ENCODE measurements around the gene MYO10. TPM values are rescaled to one million over a fixed set of nuclear protein-coding genes. Genes with fewer than 3 reads are reported as not detected.

MYO10 gene
- total RNA-seq, 2 experiments from 2014 or later = 0.23 to 0.28 TPM

DNA sequence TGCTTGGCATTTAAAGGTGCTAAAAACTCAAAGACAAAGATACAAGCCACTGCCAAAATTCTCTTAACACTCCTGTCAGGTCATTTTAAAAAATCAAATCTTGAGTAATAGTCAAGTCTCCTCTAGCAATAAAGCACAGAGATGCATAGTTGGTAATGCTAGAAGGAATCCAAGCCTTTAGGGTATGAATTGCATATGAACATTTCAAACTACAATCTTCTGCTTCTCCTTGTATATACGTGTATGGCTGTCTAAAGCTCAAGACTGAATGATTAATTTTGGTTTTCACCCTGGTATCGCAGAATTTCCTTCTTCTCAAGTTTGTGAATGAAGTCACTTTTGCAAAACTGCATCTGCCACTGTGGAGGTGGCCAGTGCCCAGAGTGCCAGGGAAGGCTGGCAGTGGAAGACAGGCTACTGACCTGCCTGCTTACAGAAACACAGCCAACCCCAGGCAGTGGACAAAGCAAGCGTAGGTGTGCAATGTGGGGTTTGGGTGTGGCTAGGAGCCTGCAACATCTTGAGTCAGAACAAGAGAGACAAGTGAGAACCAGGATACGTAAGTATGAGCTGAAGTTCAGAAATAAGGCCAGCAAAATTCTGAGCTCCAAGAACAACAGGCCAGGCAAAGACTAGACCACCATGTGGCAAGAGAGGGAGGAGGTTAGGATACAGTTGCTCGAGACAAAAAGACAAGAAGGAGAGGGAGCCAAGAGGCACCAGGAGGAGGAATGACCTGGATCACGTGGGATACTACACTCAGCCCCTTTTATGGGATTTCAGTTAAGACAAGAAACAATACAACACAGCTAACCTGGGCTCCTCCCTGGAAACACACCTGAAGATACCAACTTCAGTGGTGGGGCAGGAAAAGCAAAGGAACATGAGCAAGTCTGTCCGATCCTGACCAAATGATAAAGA is 22.6 kb downstream of the MYO10 start:
- DNase-seq = no peak
- POLR2A ChIA-PET = no interaction called here
- H3K9me3 Mint-ChIP-seq (ENCODE audit: low read depth) = peaks cover 3% of the 10 kb centered on the region

DNA sequence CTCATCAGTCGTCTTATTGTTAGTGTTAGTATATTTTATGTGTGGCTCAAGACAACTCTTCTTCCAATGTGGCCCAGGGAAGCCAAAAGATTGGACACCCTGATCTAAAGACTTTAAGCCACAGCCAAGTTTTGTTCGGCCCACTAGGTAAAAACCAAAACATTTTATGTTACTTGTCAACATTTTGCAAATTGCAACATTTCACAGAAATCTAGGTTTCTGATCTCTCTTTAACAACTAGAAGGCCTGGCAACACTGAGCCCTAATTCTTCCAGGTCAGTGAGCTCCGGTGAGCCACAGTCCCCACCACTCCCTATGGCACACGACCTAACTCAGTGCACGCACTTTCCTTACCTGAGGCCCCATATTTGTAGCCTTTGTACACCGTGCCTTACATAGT is 24.0 kb downstream of the MYO10 start:
- Mint-ChIP-seq H3K9me3 (ENCODE audit: low read depth) (peaks cover 3% of the 10 kb centered on the region), H3K36me3 (ENCODE audit: low read depth) (no peaks in the 10 kb centered on the region), H3K4me3 (no peak overlapping the region), H3K27me3 (peaks cover 3% of the 10 kb centered on the region), H3K27ac (no peak overlapping the region), H3K4me1 (peaks cover 2% of the 10 kb centered on the region)
- ATAC-seq (no peak), DNase-seq (no peak)
- intact Hi-C loops (cut with DNase I, micrococcal nuclease) = no loop called here
- CTCF ChIA-PET = interaction anchor here (1.0 kb wide), 1 partner anchor 245 kb away, joined by 4 read pairs; no protein-coding TSS in a partner anchor
- POLR2A ChIA-PET = no interaction called here

More for the DNA sequence above, 22.6 kb downstream of the MYO10 start:
- ATAC-seq = no peak
- intact Hi-C loops (cut with DNase I, micrococcal nuclease) = no loop called here
- Mint-ChIP-seq H3K27me3 (peaks cover 3% of the 10 kb centered on the region), H3K4me1 (peaks cover 2% of the 10 kb centered on the region), H3K36me3 (ENCODE audit: low read depth) (no peaks in the 10 kb centered on the region), H3K27ac (no peak overlapping the region), H3K4me3 (no peak overlapping the region)
- CTCF ChIA-PET = no interaction called here

- Mint-ChIP-seq H3K4me3 (no peak overlapping the region), H3K4me1 (no peaks in the 10 kb centered on the region), H3K36me3 (ENCODE audit: low read depth) (no peaks in the 10 kb centered on the region), H3K27me3 (peaks cover 1% of the 10 kb centered on the region), H3K9me3 (ENCODE audit: low read depth) (peaks cover 3% of the 10 kb centered on the region), H3K27ac (no peak overlapping the region)
- DNase-seq (no peak), ATAC-seq (no peak)
- intact Hi-C loops (cut with DNase I, micrococcal nuclease) = no loop called here
- POLR2A ChIA-PET = no interaction called here
- CTCF ChIA-PET = no interaction called here
These were observed 26.6 kb downstream of the MYO10 start for GRCh38 chr5:16909464-16909863.

DNA sequence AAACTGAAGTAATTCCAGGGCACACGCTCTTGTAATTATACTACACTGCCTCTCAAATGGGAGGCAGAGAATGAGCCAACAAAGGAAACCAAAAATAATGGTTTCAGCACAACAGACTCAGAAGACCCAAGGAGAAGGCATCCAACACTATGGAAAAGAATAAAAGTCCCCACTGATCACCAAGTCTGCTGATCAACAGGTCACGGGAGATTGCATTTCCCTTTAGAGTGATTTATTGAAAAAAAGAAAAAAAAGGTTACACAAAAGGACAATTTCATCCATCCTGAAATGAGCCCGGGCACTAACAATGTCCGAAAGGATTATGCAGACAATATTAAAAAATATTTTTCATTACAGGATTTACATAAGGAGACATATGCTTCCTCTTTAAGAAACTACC is 28.8 kb downstream of the MYO10 start:
- H3K4me3 Mint-ChIP-seq = no peak overlapping the region
- intact Hi-C loops (cut with DNase I, micrococcal nuclease) = no loop called here
- DNase-seq (no peak), ATAC-seq (no peak)
- no peaks in the 10 kb centered on the region for H3K36me3 Mint-ChIP-seq (ENCODE audit: low read depth)
- ChIA-PET POLR2A (no interaction called here), CTCF (no interaction called here)
- H3K9me3 Mint-ChIP-seq (ENCODE audit: low read depth) = peaks cover 3% of the 10 kb centered on the region
- H3K27me3 Mint-ChIP-seq = no peaks in the 10 kb centered on the region
- no peaks in the 10 kb centered on the region for H3K4me1 Mint-ChIP-seq
- H3K27ac Mint-ChIP-seq = no peak overlapping the region

- no peak overlapping the region for H3K27ac Mint-ChIP-seq
- DNase-seq (no peak), ATAC-seq (no peak)
- CTCF ChIA-PET = no interaction called here
- no peaks in the 10 kb centered on the region for H3K36me3 Mint-ChIP-seq (ENCODE audit: low read depth)
- no peaks in the 10 kb centered on the region for H3K27me3 Mint-ChIP-seq
- no peak overlapping the region for H3K4me3 Mint-ChIP-seq
- peaks cover 3% of the 10 kb centered on the region for H3K9me3 Mint-ChIP-seq (ENCODE audit: low read depth)
- POLR2A ChIA-PET = no interaction called here
- intact Hi-C loops (cut with DNase I, micrococcal nuclease) = no loop called here
- H3K4me1 Mint-ChIP-seq = no peaks in the 10 kb centered on the region
These were observed 29.8 kb downstream of the MYO10 start for GRCh38 chr5:16906255-16906654.

- H3K4me1 Mint-ChIP-seq = no peaks in the 10 kb centered on the region
- peaks cover 1% of the 10 kb centered on the region for H3K9me3 Mint-ChIP-seq (ENCODE audit: low read depth)
- ChIA-PET POLR2A (no interaction called here), CTCF (no interaction called here)
- no peaks in the 10 kb centered on the region for H3K27me3 Mint-ChIP-seq
- intact Hi-C loops (cut with DNase I, micrococcal nuclease) = no loop called here
- H3K4me3 Mint-ChIP-seq = no peak overlapping the region
- no peaks in the 10 kb centered on the region for H3K36me3 Mint-ChIP-seq (ENCODE audit: low read depth)
- no peak for DNase-seq
- no peak for ATAC-seq
- no peak overlapping the region for H3K27ac Mint-ChIP-seq
These were observed 32.4 kb downstream of the MYO10 start for GRCh38 chr5:16903480-16904300.

GRCh38 chr5:16902846-16903245 is 33.2 kb downstream of the MYO10 start:
- Mint-ChIP-seq H3K36me3 (ENCODE audit: low read depth) (no peaks in the 10 kb centered on the region), H3K9me3 (ENCODE audit: low read depth) (no peaks in the 10 kb centered on the region), H3K27ac (no peak overlapping the region), H3K4me3 (no peak overlapping the region), H3K27me3 (no peaks in the 10 kb centered on the region), H3K4me1 (no peaks in the 10 kb centered on the region)
- intact Hi-C loops (cut with DNase I, micrococcal nuclease) = no loop called here
- DNase-seq (no peak), ATAC-seq (no peak)
- CTCF ChIA-PET = no interaction called here
- POLR2A ChIA-PET = no interaction called here

DNA sequence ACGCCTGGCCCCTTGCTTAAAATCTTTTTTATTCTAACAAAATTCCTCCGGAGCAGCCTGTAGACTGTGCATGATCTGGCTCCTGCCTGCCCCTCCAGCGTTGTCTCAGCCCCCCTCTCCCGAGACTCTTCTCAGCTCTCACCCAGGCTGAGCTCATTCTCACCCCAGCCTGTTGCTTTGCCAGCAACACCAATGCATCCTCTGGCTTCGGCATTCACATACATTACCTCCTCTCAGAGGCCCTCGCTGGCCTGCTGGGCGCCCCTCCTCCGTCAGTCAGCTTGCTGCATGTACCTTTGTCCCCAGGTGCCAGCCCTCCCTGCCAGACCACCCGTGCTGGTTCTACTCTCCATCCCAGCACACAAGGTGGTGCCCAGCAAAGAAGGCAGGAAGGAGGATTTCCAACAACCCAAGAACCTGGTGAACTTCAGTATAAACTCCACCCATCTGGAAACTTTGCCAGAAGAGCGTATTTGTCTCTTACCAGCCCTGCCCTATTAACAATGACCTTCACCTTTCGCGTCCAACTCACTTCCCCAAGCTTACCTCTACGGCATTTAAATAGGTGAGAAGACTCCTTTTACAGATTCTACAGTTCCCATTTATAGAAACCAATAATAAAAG is 35.0 kb downstream of the MYO10 start:
- no peak for DNase-seq
- H3K9me3 Mint-ChIP-seq (ENCODE audit: low read depth) = no peaks in the 10 kb centered on the region
- no peak overlapping the region for H3K4me3 Mint-ChIP-seq
- no peaks in the 10 kb centered on the region for H3K36me3 Mint-ChIP-seq (ENCODE audit: low read depth)
- POLR2A ChIA-PET = no interaction called here
- CTCF ChIA-PET = no interaction called here
- ATAC-seq = no peak
- no peak overlapping the region for H3K27ac Mint-ChIP-seq
- intact Hi-C loops (cut with DNase I, micrococcal nuclease) = no loop called here
- no peaks in the 10 kb centered on the region for H3K27me3 Mint-ChIP-seq
- no peaks in the 10 kb centered on the region for H3K4me1 Mint-ChIP-seq

GRCh38 chr5:16899171-16899570 is 36.9 kb downstream of the MYO10 start:
- POLR2A ChIA-PET = no interaction called here
- Mint-ChIP-seq H3K36me3 (ENCODE audit: low read depth) (no peaks in the 10 kb centered on the region), H3K27me3 (no peaks in the 10 kb centered on the region)

GRCh38 chr5:16897800-16898199 is 38.3 kb downstream of the MYO10 start:
- POLR2A ChIA-PET = no interaction called here
- Mint-ChIP-seq H3K36me3 (ENCODE audit: low read depth) (no peaks in the 10 kb centered on the region), H3K4me3 (no peak overlapping the region), H3K9me3 (ENCODE audit: low read depth) (no peaks in the 10 kb centered on the region), H3K4me1 (no peaks in the 10 kb centered on the region), H3K27me3 (no peaks in the 10 kb centered on the region), H3K27ac (no peak overlapping the region)
- ATAC-seq (no peak), DNase-seq (no peak)
- CTCF ChIA-PET = interaction anchor here (0.6 kb wide), 1 partner anchor 293 kb away, joined by 3 read pairs; no protein-coding TSS in a partner anchor
- intact Hi-C loops (cut with DNase I, micrococcal nuclease) = no loop called here

More at GRCh38 chr5:16899171-16899570, 36.9 kb downstream of the MYO10 start:
- Mint-ChIP-seq H3K27ac (no peak overlapping the region), H3K9me3 (ENCODE audit: low read depth) (no peaks in the 10 kb centered on the region), H3K4me3 (no peak overlapping the region), H3K4me1 (no peaks in the 10 kb centered on the region)
- intact Hi-C loops (cut with DNase I, micrococcal nuclease) = no loop called here
- CTCF ChIA-PET = no interaction called here
- DNase-seq = no peak
- no peak for ATAC-seq

DNA sequence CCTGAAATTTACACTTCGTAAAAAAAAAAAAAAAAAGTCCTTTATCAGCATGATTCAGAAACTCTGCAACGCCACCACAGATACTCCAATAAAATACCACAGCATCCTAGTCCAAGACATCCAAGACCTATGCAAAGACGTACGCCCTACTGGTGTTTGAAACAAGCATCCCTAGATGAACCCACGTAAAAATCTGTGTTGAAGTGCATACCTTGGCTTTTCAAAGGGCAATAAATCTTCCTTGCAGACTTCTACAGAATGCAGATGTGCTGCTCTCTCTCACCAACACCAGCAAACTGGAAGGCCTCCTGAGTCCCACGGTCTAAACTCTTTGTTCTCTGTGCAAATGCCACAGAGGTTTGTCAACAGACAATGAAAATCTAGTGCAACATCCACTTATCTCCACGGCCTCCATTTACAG is 38.8 kb downstream of the MYO10 start:
- no peak overlapping the region for H3K4me3 Mint-ChIP-seq
- H3K36me3 Mint-ChIP-seq (ENCODE audit: low read depth) = no peaks in the 10 kb centered on the region
- H3K4me1 Mint-ChIP-seq = no peaks in the 10 kb centered on the region
- ChIA-PET POLR2A (no interaction called here), CTCF (interaction anchor here (0.6 kb wide), 1 partner anchor 293 kb away, joined by 3 read pairs; no protein-coding TSS in a partner anchor)
- no peaks in the 10 kb centered on the region for H3K27me3 Mint-ChIP-seq
- ATAC-seq (no peak), DNase-seq (no peak)
- intact Hi-C loops (cut with DNase I, micrococcal nuclease) = no loop called here
- no peaks in the 10 kb centered on the region for H3K9me3 Mint-ChIP-seq (ENCODE audit: low read depth)
- H3K27ac Mint-ChIP-seq = no peak overlapping the region
